Measurements from ENCODE around the gene SLC37A3. TPM values are rescaled to one million over a fixed set of nuclear protein-coding genes. Genes with fewer than 3 reads are reported as not detected.

SLC37A3 gene
- total and polyA plus RNA-seq, 2 donors (not counting 1 experiment from before 2014, with no cell fraction given), result 9.1 to 20.1 TPM

DNA sequence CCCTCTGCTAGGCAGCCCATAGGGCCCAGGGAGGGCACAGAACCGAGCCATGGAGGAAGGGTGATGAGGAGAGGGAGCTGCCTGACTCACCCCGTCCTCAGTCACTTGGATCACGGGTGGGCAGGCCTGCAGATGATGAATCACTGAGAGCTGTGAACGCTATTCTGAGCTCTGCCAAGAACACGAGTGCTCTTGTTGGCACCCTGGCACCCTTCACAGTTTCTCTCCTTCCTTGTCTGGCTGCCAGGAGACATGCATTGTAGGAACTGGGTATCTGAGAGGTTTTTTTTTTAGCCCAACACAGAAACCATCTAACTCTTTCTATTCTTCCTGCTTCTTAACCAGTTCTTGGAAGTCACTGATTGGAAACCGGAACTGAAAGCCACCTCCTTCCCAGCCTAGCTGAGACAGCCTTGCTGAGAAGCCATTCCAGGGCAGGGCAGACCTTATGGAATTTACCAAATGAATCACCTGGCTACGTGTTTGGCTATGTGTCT, 82.1 kb downstream of the SLC37A3 start:
- no peak for ATAC-seq (ENCODE audit: low read depth)
- TF ChIP-seq, protein P1, sequence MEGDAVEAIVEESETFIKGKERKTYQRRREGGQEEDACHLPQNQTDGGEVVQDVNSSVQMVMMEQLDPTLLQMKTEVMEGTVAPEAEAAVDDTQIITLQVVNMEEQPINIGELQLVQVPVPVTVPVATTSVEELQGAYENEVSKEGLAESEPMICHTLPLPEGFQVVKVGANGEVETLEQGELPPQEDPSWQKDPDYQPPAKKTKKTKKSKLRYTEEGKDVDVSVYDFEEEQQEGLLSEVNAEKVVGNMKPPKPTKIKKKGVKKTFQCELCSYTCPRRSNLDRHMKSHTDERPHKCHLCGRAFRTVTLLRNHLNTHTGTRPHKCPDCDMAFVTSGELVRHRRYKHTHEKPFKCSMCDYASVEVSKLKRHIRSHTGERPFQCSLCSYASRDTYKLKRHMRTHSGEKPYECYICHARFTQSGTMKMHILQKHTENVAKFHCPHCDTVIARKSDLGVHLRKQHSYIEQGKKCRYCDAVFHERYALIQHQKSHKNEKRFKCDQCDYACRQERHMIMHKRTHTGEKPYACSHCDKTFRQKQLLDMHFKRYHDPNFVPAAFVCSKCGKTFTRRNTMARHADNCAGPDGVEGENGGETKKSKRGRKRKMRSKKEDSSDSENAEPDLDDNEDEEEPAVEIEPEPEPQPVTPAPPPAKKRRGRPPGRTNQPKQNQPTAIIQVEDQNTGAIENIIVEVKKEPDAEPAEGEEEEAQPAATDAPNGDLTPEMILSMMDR (IDR thresholded peaks at IDR 0.05), result no peak
- TF ChIP-seq EZH2 (IDR thresholded peaks at IDR 0.05; ENCODE audit: borderline replicate concordance, insufficient read depth, low read depth, low read length, poor library complexity, severe bottlenecking), result no peak
- no peak for DNase-seq
- Histone ChIP-seq H3K4me1 (ENCODE audit: control insufficient read depth in 2 of 2, insufficient read depth in 2 of 2, low read length in 2 of 2) (no peaks in the 10 kb centered on the region), H3K9me3 (ENCODE audit: control extremely low read depth in 1 of 3, control insufficient read depth in 2 of 3, insufficient read depth in 1 of 3, low read length in 2 of 3) (peaks cover 0 to 10% (median 7%) of the 10 kb centered on the region in 3 donors), H3K36me3 (replicated peaks in 1 of 2; ENCODE audit: control extremely low read depth in 1 of 2, control insufficient read depth in 1 of 2, extremely low read depth in 1 of 2, insufficient read depth in 2 of 2, low read length in 1 of 2) (no peaks in the 10 kb centered on the region), H3K9ac (ENCODE audit: low read length) (no peak overlapping the region), H2AFZ (ENCODE audit: insufficient read depth, low read depth, low read length, poor library complexity, severe bottlenecking) (no peak overlapping the region), H4K20me1 (ENCODE audit: control insufficient read depth, insufficient read depth, low read length, poor library complexity, severe bottlenecking) (no peaks in the 10 kb centered on the region), H3K4me3 (ENCODE audit: control extremely low read depth in 1 of 5, extremely low read depth in 1 of 5, insufficient read depth in 1 of 5, low read depth in 2 of 5, low read length in 4 of 5) (no peak overlapping the region), H3K27ac (ENCODE audit: low read length in 2 of 2) (no peak overlapping the region), H3K4me2 (replicated peaks; ENCODE audit: low read depth, low read length, poor library complexity, severe bottlenecking) (no peak overlapping the region), H3K79me2 (ENCODE audit: control insufficient read depth, insufficient read depth, low read length) (no peaks in the 10 kb centered on the region), H3K27me3 (replicated peaks in 1 of 4; ENCODE audit: control extremely low read depth in 1 of 4, control insufficient read depth in 3 of 4, insufficient read depth in 4 of 4, low read length in 3 of 4) (peaks cover 0 to 4% (median 0%) of the 10 kb centered on the region in 4 experiments)
- CTCF ChIA-PET, result interaction anchor here (1.5 kb wide), 1 partner anchor 12 kb away, joined by 5 read pairs; no protein-coding TSS in a partner anchor
- POLR2A ChIA-PET, result no interaction called here
- Mint-ChIP-seq H3K4me1 (no peaks in the 10 kb centered on the region), H3K9me3 (ENCODE audit: insufficient read depth) (peaks cover 6% of the 10 kb centered on the region), H3K27ac (no peak overlapping the region), H3K4me3 (no peak overlapping the region), H3K27me3 (peaks cover 27% of the 10 kb centered on the region)
- intact Hi-C loops (cut with micrococcal nuclease), result no loop called here
- 79% methylated on average over 5 of the region's 7 CpGs for WGBS (ENCODE audit: insufficient coverage)

DNA sequence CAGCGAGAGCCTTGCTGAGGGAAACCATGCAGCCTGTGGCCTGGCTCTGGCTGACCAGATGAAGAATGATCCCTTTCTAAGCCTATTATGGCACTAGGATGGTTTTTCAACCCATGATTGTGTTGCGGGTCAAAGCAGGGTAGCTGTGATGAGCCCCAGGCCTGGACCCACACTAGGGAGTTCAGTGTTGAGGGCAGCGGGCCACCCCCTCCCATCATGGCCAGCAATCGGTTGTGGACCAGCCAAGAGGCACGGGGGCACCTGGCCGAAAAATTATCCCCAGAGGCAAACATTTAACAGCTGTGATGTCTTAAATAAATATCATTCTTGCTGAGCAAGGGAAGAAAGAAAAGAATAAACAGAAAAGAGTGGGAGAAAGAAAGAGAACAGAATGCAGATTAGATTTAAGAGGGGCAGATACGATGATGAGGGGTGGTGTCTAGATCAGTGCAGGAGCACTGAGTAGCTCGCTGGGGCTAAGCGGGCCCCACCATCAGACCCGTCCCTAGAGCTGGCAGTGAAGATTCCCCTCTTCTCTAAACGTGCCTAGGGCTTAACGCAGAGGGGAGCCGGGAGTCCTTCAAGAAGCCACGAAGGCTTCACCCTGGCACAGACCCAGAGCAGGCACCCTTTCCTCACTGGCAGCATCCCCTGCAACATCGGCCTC, 82.7 kb downstream of the SLC37A3 start:
- ChIA-PET CTCF (interaction anchor here (1.5 kb wide), 1 partner anchor 12 kb away, joined by 5 read pairs; no protein-coding TSS in a partner anchor), POLR2A (interaction anchor here (0.6 kb wide), 1 partner anchor 956 kb away, joined by 3 read pairs; the partner anchor contains the start of gene LUC7L2)
- H3K4me3 Mint-ChIP-seq, result no peak overlapping the region
- WGBS (ENCODE audit: insufficient coverage), result 97% methylated on average over 10 of the region's 15 CpGs
- H3K27me3 Mint-ChIP-seq, result peaks cover 27% of the 10 kb centered on the region
- Histone ChIP-seq H4K20me1 (ENCODE audit: control insufficient read depth, insufficient read depth, low read length, poor library complexity, severe bottlenecking) (no peaks in the 10 kb centered on the region), H3K4me3 (ENCODE audit: control extremely low read depth in 1 of 5, extremely low read depth in 1 of 5, insufficient read depth in 1 of 5, low read depth in 2 of 5, low read length in 4 of 5) (no peak overlapping the region), H3K4me2 (replicated peaks; ENCODE audit: low read depth, low read length, poor library complexity, severe bottlenecking) (no peak overlapping the region), H3K27ac (ENCODE audit: low read length in 2 of 2) (no peak overlapping the region), H3K36me3 (replicated peaks in 1 of 2; ENCODE audit: control extremely low read depth in 1 of 2, control insufficient read depth in 1 of 2, extremely low read depth in 1 of 2, insufficient read depth in 2 of 2, low read length in 1 of 2) (no peaks in the 10 kb centered on the region), H2AFZ (ENCODE audit: insufficient read depth, low read depth, low read length, poor library complexity, severe bottlenecking) (no peak overlapping the region), H3K9ac (ENCODE audit: low read length) (no peak overlapping the region), H3K27me3 (replicated peaks in 1 of 4; ENCODE audit: control extremely low read depth in 1 of 4, control insufficient read depth in 3 of 4, insufficient read depth in 4 of 4, low read length in 3 of 4) (peaks cover 0 to 4% (median 0%) of the 10 kb centered on the region in 4 experiments), H3K79me2 (ENCODE audit: control insufficient read depth, insufficient read depth, low read length) (no peaks in the 10 kb centered on the region), H3K4me1 (ENCODE audit: control insufficient read depth in 2 of 2, insufficient read depth in 2 of 2, low read length in 2 of 2) (no peaks in the 10 kb centered on the region), H3K9me3 (ENCODE audit: control extremely low read depth in 1 of 3, control insufficient read depth in 2 of 3, insufficient read depth in 1 of 3, low read length in 2 of 3) (peaks cover 0 to 10% (median 10%) of the 10 kb centered on the region in 3 donors)
- intact Hi-C loops (cut with micrococcal nuclease), result no loop called here
- H3K9me3 Mint-ChIP-seq (ENCODE audit: insufficient read depth), result peaks cover 6% of the 10 kb centered on the region
- no peak for TF ChIP-seq EZH2 (IDR thresholded peaks at IDR 0.05; ENCODE audit: borderline replicate concordance, insufficient read depth, low read depth, low read length, poor library complexity, severe bottlenecking)
- TF ChIP-seq, protein P1 (IDR thresholded peaks at IDR 0.05), result no peak
- DNase-seq, result no peak
- no peak for ATAC-seq (ENCODE audit: low read depth)
- H3K27ac Mint-ChIP-seq, result no peak overlapping the region
- peaks cover 1% of the 10 kb centered on the region for H3K4me1 Mint-ChIP-seq

All from B cell (primary cell).